ENCODE data around the gene KIF7.
"Not testable (repeated sequence)": the region's sequence is repeated elsewhere in the genome, so short reads cannot be mapped to it uniquely, and the experiment has no call there.

Gene KIF7

DNA sequence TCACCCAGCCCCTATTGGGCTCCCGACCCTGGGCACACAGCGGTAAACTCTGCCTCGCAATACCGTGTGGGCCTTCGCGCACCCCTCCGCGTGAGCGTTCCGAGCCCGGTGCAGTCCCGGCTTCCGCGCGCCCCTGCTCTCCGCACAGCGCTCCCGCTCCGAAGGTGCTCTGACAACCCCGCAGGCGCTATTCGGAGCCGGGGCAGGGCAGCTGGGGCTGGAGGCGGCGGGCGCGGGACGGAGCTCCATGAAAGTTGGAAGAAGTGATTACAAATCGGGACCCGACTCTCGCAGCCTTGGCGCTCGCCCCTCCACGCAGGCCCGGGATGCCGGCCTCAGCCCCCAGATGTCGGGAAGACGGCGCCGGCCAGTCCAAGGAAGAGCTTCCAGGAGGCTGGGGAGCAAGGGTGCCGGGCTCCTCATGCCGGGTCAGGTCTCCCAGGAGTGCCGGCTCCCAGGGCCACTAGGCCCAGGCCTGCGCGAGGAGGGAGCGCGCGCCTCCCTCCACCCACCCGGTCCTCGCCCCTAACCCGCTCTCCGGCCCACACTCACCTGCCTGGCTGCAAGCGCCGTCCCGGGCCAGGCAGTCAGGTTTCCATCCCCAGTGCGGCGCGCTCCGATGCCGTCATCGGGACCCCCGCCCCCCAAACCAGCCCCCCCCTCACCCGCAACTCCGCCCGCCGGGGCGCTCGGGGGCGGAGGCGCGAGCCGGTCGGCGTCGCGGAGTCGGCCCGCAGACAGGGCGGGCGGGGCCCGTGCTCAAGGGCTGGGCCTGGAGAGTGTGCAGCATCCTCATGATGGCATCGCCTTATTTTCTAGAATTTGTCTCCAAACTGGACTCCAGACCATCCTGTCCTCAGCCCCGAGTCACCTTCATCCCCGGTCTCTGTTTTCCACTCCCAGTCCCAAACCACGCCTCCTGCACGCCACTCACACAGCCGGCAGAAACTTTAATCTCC, at the start of gene KIF7:
Gene KIF7, minus strand, starts transcription at position 621 of the 959 bp plus-strand sequence. CDS start 2,537 bp downstream, outside the sequence.
- ATAC-seq (peak; percentile 83), DNase-seq (peak; percentile 37 to 45)
- H3K4me3 Mint-ChIP-seq = peak within 1 kb of the TSS; percentile 88 to 95
- H3K27me3 Mint-ChIP-seq = peaks cover 72% of the 10 kb centered on the region
- no peaks in the 10 kb centered on the region for H3K9me3 Mint-ChIP-seq
- H3K4me1 Mint-ChIP-seq = peaks cover 29% of the 10 kb centered on the region
- peak within 1 kb of the TSS; percentile 58 to 94 for H3K27ac Mint-ChIP-seq

DNA sequence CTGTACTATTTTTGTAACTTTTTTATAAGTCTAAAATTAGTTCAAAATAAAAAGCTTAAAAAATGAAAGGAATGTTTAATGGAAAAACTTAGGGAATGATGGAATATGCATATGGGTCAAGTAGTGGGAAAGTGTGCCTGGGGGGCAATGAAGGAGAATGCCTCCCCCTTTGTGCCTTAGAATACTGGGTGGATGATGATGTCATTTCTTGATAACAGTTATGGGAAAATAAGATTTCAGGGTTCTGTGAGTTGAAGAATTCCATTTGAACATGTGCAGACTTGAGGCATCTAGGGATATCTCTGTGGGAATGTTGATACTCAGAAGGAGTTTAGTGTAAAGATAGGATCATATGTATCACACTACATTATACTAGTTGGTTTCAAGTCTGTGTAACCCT, 49.1 kb upstream of the KIF7 start:
- no peak for DNase-seq
- Mint-ChIP-seq H3K4me3 (no peak overlapping the region), H3K9me3 (no peaks in the 10 kb centered on the region), H3K27me3 (peaks cover 29% of the 10 kb centered on the region), H3K4me1 (no peaks in the 10 kb centered on the region), H3K27ac (no peak overlapping the region)
- no peak for ATAC-seq

- Mint-ChIP-seq H3K27ac (no peak overlapping the region), H3K4me3 (no peak overlapping the region), H3K4me1 (peaks cover 9% of the 10 kb centered on the region), H3K27me3 (peaks cover 12% of the 10 kb centered on the region), H3K9me3 (no peaks in the 10 kb centered on the region)
- no peak for DNase-seq
- ATAC-seq = no peak
Observed at GRCh38 chr15:89695198-89695597, 39.9 kb upstream of the KIF7 start.

DNA sequence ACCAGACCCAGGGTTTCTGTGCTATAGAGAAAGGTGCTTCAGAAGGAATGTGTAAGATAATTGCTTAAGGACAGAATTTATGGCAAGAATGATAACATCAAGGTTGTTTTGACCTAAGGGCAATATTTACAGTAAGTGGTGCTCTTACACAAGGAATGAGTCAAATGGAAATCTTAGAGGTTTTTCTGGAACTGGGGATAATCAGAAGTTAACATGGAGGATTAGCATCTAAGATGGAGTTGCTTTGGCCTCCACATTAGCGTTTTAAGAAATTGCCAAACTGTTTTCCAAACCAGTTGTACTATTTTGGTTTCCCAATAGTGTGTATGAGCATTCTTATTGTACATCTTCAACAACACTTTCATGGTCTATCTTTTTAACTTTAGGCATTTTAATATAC, 38.4 kb upstream of the KIF7 start:
- DNase-seq = no peak
- H3K4me3 Mint-ChIP-seq = no peak overlapping the region
- H3K27ac Mint-ChIP-seq = no peak overlapping the region
- no peak for ATAC-seq
- no peaks in the 10 kb centered on the region for H3K9me3 Mint-ChIP-seq
- peaks cover 16% of the 10 kb centered on the region for H3K4me1 Mint-ChIP-seq
- H3K27me3 Mint-ChIP-seq = peaks cover 7% of the 10 kb centered on the region

DNA sequence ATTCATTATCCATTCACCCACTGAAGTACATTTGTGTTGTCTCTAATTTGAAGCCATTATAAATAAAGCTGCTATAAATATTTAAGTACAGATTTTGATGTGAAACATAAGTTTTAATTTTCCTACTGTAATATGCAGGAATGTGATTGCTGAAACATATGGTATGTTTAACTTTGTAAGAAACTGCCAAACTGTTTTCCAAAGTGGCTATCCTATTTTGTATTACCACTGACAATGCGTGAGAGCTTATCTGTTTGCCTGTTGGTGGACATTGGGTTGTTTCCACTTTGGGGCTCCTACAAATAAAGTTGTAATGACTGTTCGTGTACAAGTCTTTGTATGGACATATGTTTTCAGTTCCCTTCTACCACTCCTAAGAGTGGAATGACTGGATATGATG, 37.8 kb upstream of the KIF7 start:
- H3K27ac Mint-ChIP-seq = no peak overlapping the region
- H3K27me3 Mint-ChIP-seq = peaks cover 7% of the 10 kb centered on the region
- no peaks in the 10 kb centered on the region for H3K9me3 Mint-ChIP-seq
- DNase-seq (no peak), ATAC-seq (no peak)
- no peak overlapping the region for H3K4me3 Mint-ChIP-seq
- H3K4me1 Mint-ChIP-seq = peaks cover 16% of the 10 kb centered on the region

DNA sequence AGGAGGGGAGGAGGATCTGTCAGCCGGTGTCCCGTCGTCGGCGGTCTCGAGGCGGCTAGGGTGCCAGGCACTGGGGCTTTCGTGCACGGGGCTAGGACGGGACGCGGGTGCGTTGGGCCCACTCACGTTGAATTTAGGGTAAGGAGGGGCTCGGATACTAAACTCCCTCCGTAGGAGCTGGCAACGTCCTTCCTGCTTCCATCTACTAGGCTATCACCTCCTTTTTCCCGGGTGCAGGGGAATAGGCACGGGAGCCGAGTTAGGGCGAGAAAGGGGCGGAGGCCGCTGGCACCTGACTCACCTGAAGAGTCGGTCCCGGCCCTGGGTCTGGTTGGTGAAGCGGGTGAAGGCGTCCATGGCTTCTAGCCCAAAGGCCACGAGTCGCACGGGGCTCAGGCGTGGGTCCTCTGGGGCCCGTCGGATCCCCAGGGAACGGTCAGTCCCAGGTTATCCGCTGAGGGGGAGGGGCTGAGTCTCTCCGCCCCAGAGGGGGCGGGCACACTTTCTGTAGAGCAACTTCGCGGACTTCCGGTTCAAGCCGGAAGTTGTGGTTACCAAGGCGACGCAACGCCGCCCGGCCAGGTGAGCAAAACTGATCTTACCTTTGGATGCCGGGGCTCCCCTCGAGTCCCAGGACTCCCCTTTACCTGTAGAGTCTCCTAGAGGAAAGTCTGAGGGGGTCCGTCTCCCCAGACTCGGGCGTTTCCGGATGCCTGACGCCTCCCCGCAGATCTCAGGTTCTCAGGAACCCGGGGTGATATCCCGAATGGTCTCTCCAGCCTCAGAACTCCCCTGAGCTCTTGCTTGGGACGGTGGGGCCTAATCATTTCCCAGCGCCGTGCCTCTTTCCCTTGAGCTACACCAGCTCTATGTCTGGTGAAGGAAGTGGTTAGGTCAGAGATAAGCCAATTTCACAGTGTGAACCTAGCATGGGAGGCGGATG, 35.3 kb upstream of the KIF7 start, which contains the start of the genes PEX11A and WDR93:
Gene PEX11A, minus strand, starts transcription at position 479 of the 943 bp plus-strand sequence. Its CDS starts 122 bp downstream, at position 357.
Gene WDR93, plus strand, starts transcription at position 536 of the 943 bp plus-strand sequence. CDS start 10,936 bp downstream, outside the sequence.
- Mint-ChIP-seq H3K27me3 (no peaks in the 10 kb centered on the region), H3K9me3 (no peaks in the 10 kb centered on the region), H3K4me3 (peak within 1 kb of the TSS; percentile 83 to 95), H3K4me1 (peaks cover 16% of the 10 kb centered on the region), H3K27ac (peak within 1 kb of the TSS; percentile 63 to 85)
- ATAC-seq (peak; percentile 95), DNase-seq (peak; percentile 71 to 76)

- H3K9me3 Mint-ChIP-seq, ATAC-seq, H3K27me3 Mint-ChIP-seq, DNase-seq: not testable (repeated sequence)
- H3K4me3 Mint-ChIP-seq = peak overlapping the region; percentile 83 to 95
- peaks cover 16% of the 10 kb centered on the region for H3K4me1 Mint-ChIP-seq
- H3K27ac Mint-ChIP-seq = peak overlapping the region in 1 of 2 donors; percentile 85
Observed at GRCh38 chr15:89689930-89690275, 34.6 kb upstream of the KIF7 start.

DNA sequence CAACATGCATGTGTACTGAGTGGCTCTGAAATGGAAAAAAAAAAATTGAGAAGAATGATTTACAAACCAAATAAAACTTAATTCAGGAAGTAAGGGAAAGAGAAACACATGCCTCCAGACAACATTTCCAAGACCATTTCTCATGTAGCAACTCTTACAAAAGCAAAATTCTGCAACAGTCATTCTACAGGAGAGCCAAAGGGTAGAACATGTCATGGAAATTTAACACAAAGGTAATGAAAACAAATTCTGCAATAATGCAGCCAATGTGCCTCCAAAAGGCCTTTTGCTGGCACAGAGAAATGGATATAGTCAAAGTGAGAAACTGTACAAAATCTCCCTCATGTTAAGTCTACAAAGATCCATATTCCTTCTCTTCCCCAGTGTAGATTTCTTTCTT, 31.3 kb upstream of the KIF7 start:
- ATAC-seq (no peak), DNase-seq (no peak)
- Mint-ChIP-seq H3K27me3 (no peaks in the 10 kb centered on the region), H3K27ac (no peak overlapping the region), H3K9me3 (no peaks in the 10 kb centered on the region), H3K4me1 (peaks cover 16% of the 10 kb centered on the region), H3K4me3 (no peak overlapping the region)

DNA sequence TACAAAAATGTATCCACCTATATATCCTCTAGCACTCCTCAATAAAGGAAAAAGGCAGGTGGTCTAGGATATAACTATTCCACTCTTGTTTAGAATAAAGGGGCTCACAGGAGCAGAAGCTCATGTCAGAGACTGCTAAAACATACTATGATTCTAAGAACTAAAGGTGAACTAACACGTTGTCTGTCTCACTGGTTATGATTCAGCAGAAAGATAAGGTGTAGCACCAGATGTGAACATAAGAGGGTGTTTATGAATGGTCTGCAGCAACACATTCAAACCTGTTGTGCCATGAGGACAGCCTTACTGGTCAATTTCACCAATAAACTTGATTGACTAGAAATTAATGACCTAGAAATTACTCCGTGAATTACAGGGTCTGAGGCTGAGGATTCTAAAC, 30.7 kb upstream of the KIF7 start:
- DNase-seq (no peak), ATAC-seq (no peak)
- Mint-ChIP-seq H3K4me3 (no peak overlapping the region), H3K4me1 (peaks cover 13% of the 10 kb centered on the region), H3K27ac (no peak overlapping the region), H3K27me3 (no peaks in the 10 kb centered on the region), H3K9me3 (no peaks in the 10 kb centered on the region)

GRCh38 chr15:89681146-89681545, 25.9 kb upstream of the KIF7 start:
- no peaks in the 10 kb centered on the region for H3K9me3 Mint-ChIP-seq
- no peaks in the 10 kb centered on the region for H3K27me3 Mint-ChIP-seq
- no peaks in the 10 kb centered on the region for H3K4me1 Mint-ChIP-seq
- H3K27ac Mint-ChIP-seq = no peak overlapping the region
- ATAC-seq = no peak
- no peak for DNase-seq
- H3K4me3 Mint-ChIP-seq = no peak overlapping the region

DNA sequence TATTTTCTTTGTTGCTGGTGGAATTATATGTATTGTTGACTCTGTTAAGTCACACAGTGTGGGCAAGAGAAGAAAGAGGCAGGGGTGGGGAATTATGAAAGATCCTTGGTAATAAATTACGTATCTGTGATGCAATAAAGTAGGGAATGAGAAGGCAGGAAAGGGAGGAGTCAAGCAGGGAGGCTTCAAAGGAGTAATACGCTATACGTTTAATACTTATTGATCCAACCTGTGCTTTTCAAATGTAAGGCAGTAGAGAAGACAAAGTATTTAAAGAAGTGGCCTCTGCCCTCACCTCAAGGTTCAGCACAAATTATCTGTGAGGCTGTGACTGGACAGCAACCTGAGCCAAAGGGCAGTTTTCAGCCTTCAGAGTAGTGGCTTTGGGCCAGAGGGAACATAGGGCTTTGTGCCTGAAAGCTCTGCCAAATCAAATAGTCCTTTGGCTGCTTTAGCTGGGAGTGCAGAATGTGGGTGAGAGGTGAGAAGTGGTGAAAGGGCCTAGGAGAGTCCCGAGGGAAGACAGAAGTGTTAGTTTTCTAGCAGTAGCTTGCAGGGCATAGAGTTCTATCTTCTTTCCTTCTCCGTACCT, 25.1 kb upstream of the KIF7 start:
- H3K9me3 Mint-ChIP-seq = no peaks in the 10 kb centered on the region
- no peaks in the 10 kb centered on the region for H3K27me3 Mint-ChIP-seq
- H3K27ac Mint-ChIP-seq = no peak overlapping the region
- no peak overlapping the region for H3K4me3 Mint-ChIP-seq
- H3K4me1 Mint-ChIP-seq = no peaks in the 10 kb centered on the region
- ATAC-seq = no peak
- DNase-seq = no peak

DNA sequence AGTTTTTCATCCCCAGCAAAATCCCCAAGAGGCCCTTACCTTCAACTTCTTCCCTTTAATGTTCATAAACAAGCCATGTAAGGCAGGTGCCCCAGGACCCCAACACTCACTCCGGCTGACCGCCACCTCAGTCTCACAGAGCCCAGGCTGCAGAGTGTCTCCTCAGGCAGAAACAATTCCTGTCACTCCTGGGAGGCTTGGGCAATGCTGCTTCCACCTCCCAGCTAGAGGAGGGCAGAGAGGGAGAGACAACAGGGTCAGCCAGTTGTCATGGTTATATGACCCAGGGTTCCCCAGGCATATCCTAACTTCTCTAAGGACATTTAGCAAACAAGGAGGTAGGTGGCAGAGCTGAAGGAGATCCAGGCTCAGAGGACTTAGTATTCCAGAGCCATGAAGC, 23.9 kb upstream of the KIF7 start, which contains the start of gene PLIN1:
Gene PLIN1, minus strand, starts transcription at position 156 of the 400 bp plus-strand sequence. CDS start 1,878 bp downstream, outside the sequence.
- peak within 1 kb of the TSS in 1 of 2 donors; percentile 39 for H3K27ac Mint-ChIP-seq
- ATAC-seq = no peak
- no peaks in the 10 kb centered on the region for H3K9me3 Mint-ChIP-seq
- H3K4me3 Mint-ChIP-seq = no peak within 1 kb of the TSS
- no peaks in the 10 kb centered on the region for H3K27me3 Mint-ChIP-seq
- no peak for DNase-seq
- no peaks in the 10 kb centered on the region for H3K4me1 Mint-ChIP-seq

GRCh38 chr15:89677381-89677780, 22.1 kb upstream of the KIF7 start:
- H3K4me1 Mint-ChIP-seq = no peaks in the 10 kb centered on the region
- DNase-seq (no peak), ATAC-seq (no peak)
- no peak overlapping the region for H3K27ac Mint-ChIP-seq
- no peaks in the 10 kb centered on the region for H3K27me3 Mint-ChIP-seq
- H3K4me3 Mint-ChIP-seq = no peak overlapping the region
- no peaks in the 10 kb centered on the region for H3K9me3 Mint-ChIP-seq

DNA sequence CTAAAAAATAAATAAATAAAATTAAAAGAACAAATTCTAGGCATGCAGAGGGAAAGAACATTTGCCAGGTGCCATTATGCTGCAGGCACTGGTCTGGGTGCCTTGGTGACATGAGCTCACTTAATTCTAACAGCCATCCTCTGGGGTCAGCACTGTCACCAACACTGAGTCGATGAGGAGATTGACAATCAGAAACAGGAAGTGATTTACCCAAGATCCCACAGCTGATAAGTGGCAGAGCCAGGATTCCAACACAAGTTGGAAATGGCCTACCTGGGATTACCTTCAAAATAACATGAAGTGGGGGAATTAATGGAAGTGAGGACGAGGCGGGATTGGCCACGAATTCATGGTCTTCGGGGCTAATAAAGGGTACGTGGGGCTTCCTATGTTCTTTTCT, 20.3 kb upstream of the KIF7 start:
- Mint-ChIP-seq H3K4me1 (peaks cover 13% of the 10 kb centered on the region), H3K27me3 (no peaks in the 10 kb centered on the region), H3K27ac (no peak overlapping the region), H3K9me3 (no peaks in the 10 kb centered on the region), H3K4me3 (no peak overlapping the region)
- ATAC-seq = no peak
- DNase-seq = no peak

DNA sequence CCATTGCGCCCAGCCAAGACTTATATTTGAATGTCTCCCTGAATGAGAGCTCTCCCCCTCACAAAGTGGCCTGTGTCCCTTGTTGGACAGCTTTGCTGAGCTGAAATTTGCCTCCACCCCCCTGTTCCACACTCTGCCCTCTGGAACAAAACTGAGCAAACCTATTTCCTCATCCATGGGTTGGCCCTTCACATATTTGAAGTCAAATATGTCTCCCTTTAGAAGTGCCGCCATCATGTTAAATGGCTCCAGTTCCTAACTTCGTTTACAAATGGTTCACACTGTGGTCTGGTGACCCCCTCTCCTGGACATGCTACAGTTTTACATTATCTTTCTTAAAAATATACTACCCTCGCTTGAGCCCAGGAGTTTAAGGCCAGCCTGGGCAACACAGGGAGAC, 19.3 kb upstream of the KIF7 start:
- DNase-seq (no peak), ATAC-seq (no peak)
- H3K9me3 Mint-ChIP-seq = no peaks in the 10 kb centered on the region
- no peak overlapping the region for H3K27ac Mint-ChIP-seq
- no peaks in the 10 kb centered on the region for H3K27me3 Mint-ChIP-seq
- H3K4me1 Mint-ChIP-seq = peaks cover 13% of the 10 kb centered on the region
- H3K4me3 Mint-ChIP-seq = no peak overlapping the region

Measured in stimulated activated naive CD8-positive, alpha-beta T cell treated with anti-CD3 and anti-CD28 coated beads, Interleukin-15, amount 100 ng/mL, for 72 hours (primary cell).